ENCODE measurements around the gene H2BW1.
"Not testable (repeated sequence)": the region's sequence is repeated elsewhere in the genome, so short reads cannot be mapped to it uniquely, and the experiment has no call there.

H2BW1 gene

GRCh38 chrX:104062636-104063035 is 49.1 kb upstream of the H2BW1 start:
- H3K9me3 ChIP-seq (ENCODE audit: control insufficient read depth, insufficient read depth, low read depth, low read length); H3K4me1 ChIP-seq (ENCODE audit: control insufficient read depth, insufficient read depth, low read length); H3K36me3 ChIP-seq (ENCODE audit: control insufficient read depth in 2 of 2, insufficient read depth in 1 of 2, low read length in 2 of 2); H3K27ac ChIP-seq (ENCODE audit: extremely low read depth, low read depth, low read length); POLR2A ChIA-PET; CTCF ChIA-PET; H3K4me3 ChIP-seq (ENCODE audit: low read depth, low read length): not testable (repeated sequence)

- H3K9me3 ChIP-seq (ENCODE audit: control insufficient read depth, insufficient read depth, low read depth, low read length); CTCF ChIA-PET; H3K27ac ChIP-seq (ENCODE audit: extremely low read depth, low read depth, low read length); H3K4me1 ChIP-seq (ENCODE audit: control insufficient read depth, insufficient read depth, low read length); POLR2A ChIA-PET; H3K4me3 ChIP-seq (ENCODE audit: low read depth, low read length); H3K36me3 ChIP-seq (ENCODE audit: control insufficient read depth in 2 of 2, insufficient read depth in 1 of 2, low read length in 2 of 2): not testable (repeated sequence)
These were observed 41.4 kb upstream of the H2BW1 start for GRCh38 chrX:104054956-104055355.

GRCh38 chrX:104047171-104047570 is 33.7 kb upstream of the H2BW1 start:
- ChIA-PET POLR2A (no interaction called here), CTCF (no interaction called here)
- TF ChIP-seq YY2 (tag by site-specific recombination; IDR thresholded peaks at IDR 0.05) = no peak
- TF ChIP-seq ZNF830 (tag by site-specific recombination; IDR thresholded peaks at IDR 0.05; ENCODE audit: low read depth) = no peak
- TF ChIP-seq ZNF16 (tag by site-specific recombination; IDR thresholded peaks at IDR 0.05; ENCODE audit: low read depth) = no peak
- H3K36me3 ChIP-seq (ENCODE audit: control insufficient read depth in 2 of 2, insufficient read depth in 1 of 2, low read length in 2 of 2) = no peaks in the 10 kb centered on the region
- H3K9me3 ChIP-seq (ENCODE audit: control insufficient read depth, insufficient read depth, low read depth, low read length) = no peaks in the 10 kb centered on the region
- H3K27ac ChIP-seq (ENCODE audit: extremely low read depth, low read depth, low read length) = no peak overlapping the region
- H3K4me3 ChIP-seq (ENCODE audit: low read depth, low read length) = no peak overlapping the region
- no peaks in the 10 kb centered on the region for H3K4me1 ChIP-seq (ENCODE audit: control insufficient read depth, insufficient read depth, low read length)

- no peak overlapping the region for H3K4me3 ChIP-seq (ENCODE audit: low read depth, low read length)
- H3K27ac ChIP-seq (ENCODE audit: extremely low read depth, low read depth, low read length) = no peak overlapping the region
- ChIA-PET POLR2A (no interaction called here), CTCF (no interaction called here)
- H3K4me1 ChIP-seq (ENCODE audit: control insufficient read depth, insufficient read depth, low read length) = no peaks in the 10 kb centered on the region
- H3K36me3 ChIP-seq (ENCODE audit: control insufficient read depth in 2 of 2, insufficient read depth in 1 of 2, low read length in 2 of 2) = no peaks in the 10 kb centered on the region
- H3K9me3 ChIP-seq (ENCODE audit: control insufficient read depth, insufficient read depth, low read depth, low read length) = no peaks in the 10 kb centered on the region
- TF ChIP-seq ZBTB10 (tag by site-specific recombination; IDR thresholded peaks at IDR 0.05) (no peak), ZNF580 (tag by site-specific recombination; IDR thresholded peaks at IDR 0.05) (no peak), ZNF785 (tag by site-specific recombination; IDR thresholded peaks at IDR 0.05) (no peak), ZNF426 (tag by site-specific recombination; IDR thresholded peaks at IDR 0.05) (no peak), KLF10 (tag by site-specific recombination; IDR thresholded peaks at IDR 0.05) (no peak), ZNF133 (tag by site-specific recombination; IDR thresholded peaks at IDR 0.05) (no peak), EGR2 (tag by site-specific recombination; IDR thresholded peaks at IDR 0.05; ENCODE audit: low read depth) (no peak), ZNF654 (tag by site-specific recombination; IDR thresholded peaks at IDR 0.05; ENCODE audit: low read depth) (no peak), ZBTB21 (tag by site-specific recombination; IDR thresholded peaks at IDR 0.05) (no peak), ZNF600 (tag by site-specific recombination; IDR thresholded peaks at IDR 0.05) (no peak), ZNF561 (tag by site-specific recombination; IDR thresholded peaks at IDR 0.05; ENCODE audit: borderline replicate concordance) (no peak), RBAK (tag by site-specific recombination; IDR thresholded peaks at IDR 0.05) (no peak), ZNF211 (tag by site-specific recombination; IDR thresholded peaks at IDR 0.05; ENCODE audit: low read depth) (no peak), GFI1B (tag by site-specific recombination; IDR thresholded peaks at IDR 0.05) (no peak)
These were observed 32.1 kb upstream of the H2BW1 start for GRCh38 chrX:104045642-104046041.
